Lung (tissue), 12 donors: ENCODE measurements around the gene PTCD2. TPM values are rescaled to one million over a fixed set of nuclear protein-coding genes. Genes with fewer than 3 reads are reported as not detected.
"Not testable (repeated sequence)": the region's sequence is repeated elsewhere in the genome, so short reads cannot be mapped to it uniquely, and the experiment has no call there.

Source experiments
- ATAC-seq: fragments of 200-7000 bp; cut with Tn5 transposase; one replicate; pipeline ENCODE4 v1.9.1; 2020; ENCODE audit warnings: moderate number of reproducible peaks; ENCODE audit not compliant: insufficient read depth, low FRiP score
- DNase-seq, 3 donors: peaks; one replicate each; pipeline ENCODE4 v3.0.0-alpha.2; 2013 to 2017
- H3K27ac ChIP-seq, 2 donors: one replicate each; pipeline ENCODE4 v1.5.1; 2013; ENCODE audit warnings: mild to moderate bottlenecking in 2 of 2, moderate library complexity in 2 of 2, control low read depth in 1 of 2, inconsistent platforms in 1 of 2, low read depth in 1 of 2, low read length in 1 of 2
- H3K27me3 ChIP-seq, 3 donors: one replicate each; pipeline ENCODE4 v1.5.1; 2013; ENCODE audit warnings: low read length in 2 of 3; ENCODE audit not compliant: control insufficient read depth in 3 of 3, insufficient read depth in 3 of 3
- H3K36me3 ChIP-seq, 4 donors: one replicate each; pipeline ENCODE4 v1.5.1; 2013; ENCODE audit warnings: low read length in 4 of 4, mild to moderate bottlenecking in 1 of 4, moderate library complexity in 1 of 4; ENCODE audit not compliant: control insufficient read depth in 4 of 4, insufficient read depth in 4 of 4
- H3K4me1 ChIP-seq, 5 donors: one replicate each; pipeline ENCODE4 v1.5.1; 2013; ENCODE audit warnings: low read length in 5 of 5, mild to moderate bottlenecking in 2 of 5, moderate library complexity in 1 of 5; ENCODE audit not compliant: control insufficient read depth in 5 of 5, insufficient read depth in 5 of 5
- H3K4me3 ChIP-seq: one replicate; pipeline ENCODE4 v1.5.1; 2013; ENCODE audit warnings: mild to moderate bottlenecking, control low read depth, moderate library complexity
- H3K9ac ChIP-seq, 2 donors: one replicate each; pipeline ENCODE4 v1.5.1; 2013; ENCODE audit warnings: low read length in 2 of 2, control low read depth in 1 of 2; ENCODE audit not compliant: insufficient read depth in 1 of 2
- H3K9me3 ChIP-seq, 4 donors: one replicate each; pipeline ENCODE4 v1.5.1; 2013; ENCODE audit warnings: low read length in 3 of 4, mild to moderate bottlenecking in 1 of 4, moderate library complexity in 1 of 4; ENCODE audit not compliant: control insufficient read depth in 4 of 4, insufficient read depth in 3 of 4
- CTCF ChIP-seq: IDR thresholded peaks from 2 replicates; pipeline ENCODE4 v1.5.1; 2012; ENCODE audit warnings: mild to moderate bottlenecking; ENCODE audit errors: control extremely low read depth, extremely low read depth
- WGBS, 2 donors: extraction: QIAGEN DNeasy Blood & Tissue Kit; methylation state at CpG; one replicate each; pipeline ENCODE4 v1.1.7; 2013; 5-methylcytosine and 5-hydroxymethylcytosine counted together
- polyA plus RNA-seq, 2 donors: library from polyadenylated mRNA; stranded (reverse); fragments of 200-250 nt; gene quantifications; one replicate each; pipeline ENCODE4 v1.2.1, GENCODE V29; 2013
- total RNA-seq, 2 donors: library from RNA; depleted of rRNA in 1 of 2; stranded (reverse); fragments of >200 nt in 1 of 2; gene quantifications; one replicate each; pipeline ENCODE4 v1.2.1, GENCODE V29; 2014 to 2021
- donor health status: control.
- donor health status: control.
- donor health status: Bipolar disorder and iron deficiency.
- donor health status: healthy.
- donor health status: DM: yes; HTN: yes; CAD: no.

Gene PTCD2
- total and polyA plus RNA-seq, 4 donors, result 1.9 to 12.0 (median 6.3) TPM

GRCh38 chr5:72308853-72309191, 11.4 kb upstream of the PTCD2 start:
- Histone ChIP-seq H3K27ac (peak overlapping the region in 1 of 2 donors; percentile 70), H3K4me3 (no peak overlapping the region), H3K9me3 (no peaks in the 10 kb centered on the region), H3K4me1 (peaks cover 0 to 10% (median 0%) of the 10 kb centered on the region in 5 donors), H3K9ac (no peak overlapping the region), H3K36me3 (peaks cover 3 to 17% (median 10%) of the 10 kb centered on the region in 4 donors), H3K27me3 (no peaks in the 10 kb centered on the region)
- ATAC-seq, result no peak
- no peak for DNase-seq
- WGBS, 2 donors, result 77 to 78% methylated on average over 6 of the region's 6 CpGs
- no peak for TF ChIP-seq CTCF

GRCh38 chr5:72313141-72313540, 7.0 kb upstream of the PTCD2 start:
- WGBS, 2 donors, result 88 to 98% methylated on average over 1 of the region's 1 CpG
- TF ChIP-seq CTCF, result no peak
- H3K9me3 ChIP-seq, result no peaks in the 10 kb centered on the region
- H3K4me3 ChIP-seq, result no peak overlapping the region
- no peaks in the 10 kb centered on the region for H3K27me3 ChIP-seq
- peaks cover 0 to 17% (median 11%) of the 10 kb centered on the region in 4 donors for H3K36me3 ChIP-seq
- no peak for ATAC-seq
- no peak for DNase-seq
- no peak overlapping the region for H3K27ac ChIP-seq
- H3K4me1 ChIP-seq, result peaks cover 0 to 5% (median 2%) of the 10 kb centered on the region in 5 donors
- no peak overlapping the region for H3K9ac ChIP-seq

- peak; percentile 54 to 81 (median 68) for DNase-seq
Observed at GRCh38 chr5:72314571-72315172, 5.5 kb upstream of the PTCD2 start.

GRCh38 chr5:72319435-72319975, 668 bp upstream of the PTCD2 start:
- not testable (repeated sequence) for H3K36me3 ChIP-seq, H3K27me3 ChIP-seq, H3K4me1 ChIP-seq, DNase-seq, H3K9me3 ChIP-seq
- ATAC-seq, result peak; percentile 3
- peak overlapping the region; percentile 68 to 73 for H3K27ac ChIP-seq
- H3K4me3 ChIP-seq, result peak overlapping the region; percentile 72
- 7% methylated on average over 28 of the region's 28 CpGs for WGBS, 2 donors
- peak overlapping the region; percentile 59 to 88 for H3K9ac ChIP-seq

More at GRCh38 chr5:72314571-72315172, 5.5 kb upstream of the PTCD2 start:
- TF ChIP-seq CTCF, result no peak
- ATAC-seq, result no peak
- Histone ChIP-seq H3K4me3 (no peak overlapping the region), H3K9me3 (no peaks in the 10 kb centered on the region), H3K27me3 (no peaks in the 10 kb centered on the region), H3K9ac (no peak overlapping the region), H3K36me3 (peaks cover under 1 to 10% (median 8%) of the 10 kb centered on the region in 4 donors), H3K4me1 (peaks cover 0 to 6% (median 5%) of the 10 kb centered on the region in 5 donors), H3K27ac (no peak overlapping the region)
- WGBS, 2 donors, result 75 to 80% methylated on average over 3 of the region's 3 CpGs
